Prostate gland (tissue), 2 donors: ENCODE measurements around the gene TSPAN14.

Source experiments
- CTCF ChIP-seq, 4 experiments: fragments of 200-600 bp in 2 of 4; fragments of 450-650 bp in 2 of 4; sonication (generic) in 2 of 4; IDR thresholded peaks; 1 replicate in 3 of 4; 2 replicates in 1 of 4; pipeline ENCODE4 v1.5.1; 2016 to 2019; ENCODE audit warnings: antibody characterized with exemption in 4 of 4, mild to moderate bottlenecking in 2 of 4, moderate library complexity in 2 of 4
- POLR2A ChIP-seq: fragments of 450-650 bp; IDR thresholded peaks from one replicate; pipeline ENCODE4 v1.6.1; 2016; ENCODE audit warnings: antibody characterized with exemption, mild to moderate bottlenecking

GRCh38 chr10:80506836-80507487, 52.9 kb downstream of the TSPAN14 start:
- TF ChIP-seq CTCF (IDR thresholded peaks at IDR 0.05) (no peak), POLR2A (no peak)
